Germinal center (tissue), 1 donor: ENCODE results near the gene TNFRSF18.
"Not testable (repeated sequence)": the region's sequence is repeated elsewhere in the genome, so short reads cannot be mapped to it uniquely, and the experiment has no call there.

Experiments used
- DNase-seq: peaks from one replicate; pipeline ENCODE4 v3.0.0; 2012; ENCODE audit warnings: mixed read lengths, low spot score

Gene TNFRSF18

GRCh38 chr1:1199141-1199960, 7.0 kb downstream of the TNFRSF18 start:
- no peak for DNase-seq

- no peak for DNase-seq
Measured at GRCh38 chr1:1198423-1199140, 7.8 kb downstream of the TNFRSF18 start.

- DNase-seq, result no peak
Measured at GRCh38 chr1:1197551-1198422, 8.6 kb downstream of the TNFRSF18 start.

- DNase-seq, result no peak
Measured at GRCh38 chr1:1197188-1197500, 9.2 kb downstream of the TNFRSF18 start.

GRCh38 chr1:1196431-1197187, 9.8 kb downstream of the TNFRSF18 start:
- no peak for DNase-seq

GRCh38 chr1:1195726-1196125, 10.7 kb downstream of the TNFRSF18 start:
- not testable (repeated sequence) for DNase-seq

GRCh38 chr1:1194723-1195122, 11.7 kb downstream of the TNFRSF18 start:
- no peak for DNase-seq

GRCh38 chr1:1191734-1192133, 14.7 kb downstream of the TNFRSF18 start:
- no peak for DNase-seq

- no peak for DNase-seq
Measured at GRCh38 chr1:1189111-1189510, 17.3 kb downstream of the TNFRSF18 start.

GRCh38 chr1:1187938-1188337, 18.5 kb downstream of the TNFRSF18 start:
- no peak for DNase-seq

- DNase-seq, result no peak
Measured at GRCh38 chr1:1185101-1185765, 21.2 kb downstream of the TNFRSF18 start.

GRCh38 chr1:1183833-1184775, 22.3 kb downstream of the TNFRSF18 start:
- no peak for DNase-seq

GRCh38 chr1:1183221-1183747, 23.1 kb downstream of the TNFRSF18 start:
- DNase-seq, result no peak

- no peak for DNase-seq
Measured at GRCh38 chr1:1182491-1183220, 23.7 kb downstream of the TNFRSF18 start.

GRCh38 chr1:1181938-1182410, 24.4 kb downstream of the TNFRSF18 start:
- no peak for DNase-seq

GRCh38 chr1:1181129-1181937, 25.1 kb downstream of the TNFRSF18 start:
- no peak for DNase-seq

- DNase-seq, result no peak
Measured at GRCh38 chr1:1179983-1180861, 26.2 kb downstream of the TNFRSF18 start.
